Stimulated activated CD8-positive, alpha-beta memory T cell treated with anti-CD3 and anti-CD28 coated beads, Interleukin-4, amount 100 ng/mL, for 24 hours (primary cell): ENCODE data around the gene SNAPC3.
"Not testable (repeated sequence)": the region's sequence is repeated elsewhere in the genome, so short reads cannot be mapped to it uniquely, and the experiment has no call there.

Experiments
- DNase-seq: peaks from one replicate; pipeline ENCODE4 v3.0.0-alpha.2; 2020; ENCODE audit warnings: low read depth

SNAPC3 gene

DNA sequence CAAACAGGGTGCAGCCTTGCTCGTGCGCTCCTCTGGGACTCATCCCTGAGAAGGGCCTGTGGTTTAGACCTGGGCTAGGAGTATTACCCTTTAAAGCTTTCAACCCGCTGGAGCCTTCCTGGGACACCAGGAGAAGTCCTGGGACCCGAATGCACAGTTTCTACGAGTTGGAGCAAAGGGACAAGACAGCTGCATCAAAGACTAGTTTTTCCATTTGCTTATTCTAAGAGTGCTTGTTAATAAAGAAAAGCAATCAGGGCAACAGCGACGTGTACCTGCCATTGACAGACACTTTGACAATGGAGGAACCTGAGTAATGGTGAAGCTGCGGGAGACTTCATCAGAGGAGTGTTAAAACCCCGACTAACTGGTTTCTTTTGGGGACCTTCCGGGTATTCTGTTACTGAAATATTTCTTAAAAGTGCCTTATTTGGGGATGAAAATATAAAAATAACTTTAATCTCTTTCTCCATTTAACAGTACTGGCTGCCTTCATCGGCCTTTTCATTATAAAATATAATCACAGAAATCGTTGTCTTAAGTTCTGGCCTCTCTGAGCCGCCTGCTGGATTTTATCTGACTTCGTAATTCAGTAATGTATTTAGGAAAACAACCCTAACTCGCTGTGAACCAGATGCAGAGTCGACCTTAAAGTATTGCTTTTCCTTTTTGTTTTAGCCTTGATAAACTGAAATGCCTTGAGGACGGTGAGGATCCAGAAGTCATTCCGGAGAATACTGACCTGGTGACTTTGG lies 732 bp downstream of the SNAPC3 start:
- DNase-seq = no peak

DNA sequence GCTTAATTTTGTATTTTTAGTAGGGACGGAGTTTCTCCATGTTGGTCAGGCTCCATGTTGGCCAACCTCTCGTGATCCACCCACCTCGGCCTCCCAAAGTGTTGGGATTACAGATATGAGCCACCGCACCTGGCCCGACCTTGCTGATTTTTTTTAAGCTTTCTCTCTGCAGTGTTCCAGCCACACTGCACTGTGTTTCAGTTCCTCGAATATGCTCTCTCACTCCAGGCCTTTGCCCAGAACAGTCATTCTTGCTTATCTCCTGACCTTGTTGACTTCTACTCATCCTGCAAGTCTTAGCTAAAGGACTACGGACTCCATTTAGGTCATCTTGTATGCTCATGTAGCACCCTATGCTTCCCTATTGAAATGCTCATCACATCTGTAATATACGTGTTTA lies 3.3 kb downstream of the SNAPC3 start:
- no peak for DNase-seq

DNA sequence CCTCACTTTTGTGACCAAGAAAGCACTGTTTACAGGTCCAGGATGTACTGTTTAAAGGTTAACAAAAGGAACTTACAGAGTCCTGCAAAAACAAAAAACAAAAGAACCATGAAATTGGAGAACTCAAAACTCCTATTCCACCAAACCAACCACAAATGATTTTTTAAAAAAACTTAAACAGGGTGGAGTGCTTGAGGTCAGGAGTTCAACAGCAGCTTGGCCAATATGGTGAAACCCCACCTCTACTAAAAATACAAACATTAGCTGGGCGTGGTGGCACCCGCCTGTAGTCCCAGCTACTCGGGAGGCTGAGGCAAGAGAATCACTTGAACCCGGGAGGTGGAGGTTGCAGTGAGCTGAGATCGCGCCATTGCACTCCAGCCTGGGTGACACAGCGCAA lies 5.0 kb downstream of the SNAPC3 start:
- not testable (repeated sequence) for DNase-seq

DNA sequence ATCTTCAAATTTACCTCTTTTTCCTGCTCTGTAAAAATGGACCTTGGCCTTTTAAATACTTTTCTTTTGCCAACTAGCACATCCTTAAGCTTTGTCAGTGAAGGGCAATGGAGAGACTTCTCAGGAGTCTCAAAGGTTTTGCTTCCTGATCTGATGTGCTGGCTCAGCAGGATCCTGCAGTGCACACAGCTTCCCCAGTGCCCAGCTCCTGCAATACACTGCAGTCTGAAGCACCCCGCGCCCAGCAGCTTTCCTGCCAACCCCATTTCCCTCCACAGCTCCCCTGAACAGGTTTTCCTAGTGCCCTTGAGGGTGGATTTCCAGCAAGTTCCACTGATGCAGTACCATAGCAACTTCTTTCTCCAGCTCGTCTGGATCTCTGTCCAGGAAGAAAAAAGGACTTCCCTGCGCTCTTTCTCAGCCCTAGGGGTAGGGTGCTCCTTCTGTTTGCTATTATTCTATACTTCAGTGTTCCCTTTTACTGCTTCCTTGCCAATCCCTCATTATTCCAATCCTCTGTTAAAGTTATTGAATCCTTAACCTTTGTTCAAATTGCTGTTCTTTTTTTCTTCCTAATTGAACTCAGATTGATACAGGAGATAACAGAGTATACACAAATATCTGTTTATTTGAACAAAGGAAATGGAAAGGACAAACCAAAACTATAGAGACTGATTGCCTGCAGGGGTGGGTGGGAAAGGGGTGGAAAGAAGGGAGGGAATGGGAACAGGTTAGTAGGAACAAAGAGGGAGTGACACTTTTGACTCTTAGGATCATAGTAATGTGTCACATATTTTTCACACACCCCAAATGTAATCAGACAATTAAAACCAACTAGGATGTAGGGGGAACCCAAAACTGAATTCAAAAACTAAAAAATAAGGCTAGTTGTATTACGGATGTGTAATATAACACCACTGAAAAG lies 8.5 kb downstream of the SNAPC3 start:
- no peak for DNase-seq

DNA sequence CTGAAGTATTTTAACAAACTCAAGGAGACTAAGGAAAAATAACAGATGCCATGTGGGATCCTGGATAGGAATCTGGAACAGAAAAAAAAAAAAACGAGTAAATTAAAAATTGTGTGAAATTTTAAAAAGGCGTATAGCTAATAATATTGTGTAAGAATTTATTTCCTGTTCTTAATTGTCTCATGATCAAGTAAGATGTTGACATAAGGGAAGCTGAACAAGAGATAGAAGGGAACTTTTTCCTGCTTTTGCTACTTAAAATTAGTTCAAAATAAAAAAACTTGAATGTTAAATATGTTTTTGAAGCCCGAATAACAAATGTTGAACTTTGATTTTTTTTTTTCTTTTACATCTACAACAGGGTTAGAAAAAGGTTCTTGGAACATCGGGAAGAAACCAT lies 10.5 kb downstream of the SNAPC3 start:
- DNase-seq = no peak

DNA sequence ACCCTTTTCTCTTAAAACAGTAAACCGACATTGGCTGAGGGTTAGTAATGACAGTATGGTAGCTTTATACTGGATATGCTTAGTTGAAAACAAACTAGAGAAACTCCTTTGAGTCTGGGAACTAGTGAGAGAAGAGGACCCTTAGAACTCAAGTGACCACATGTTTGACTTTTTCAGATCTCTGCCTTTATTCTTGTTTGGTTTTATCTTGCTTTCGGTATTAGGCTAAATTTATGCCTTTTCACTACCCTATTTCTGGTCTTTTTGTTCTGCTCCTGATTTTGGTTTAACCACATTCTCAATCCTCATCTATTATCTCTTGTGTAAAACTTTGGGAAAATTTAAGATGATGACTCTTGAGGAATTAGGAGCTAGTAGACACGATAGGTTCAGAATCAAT lies 11.0 kb downstream of the SNAPC3 start:
- DNase-seq = no peak

DNA sequence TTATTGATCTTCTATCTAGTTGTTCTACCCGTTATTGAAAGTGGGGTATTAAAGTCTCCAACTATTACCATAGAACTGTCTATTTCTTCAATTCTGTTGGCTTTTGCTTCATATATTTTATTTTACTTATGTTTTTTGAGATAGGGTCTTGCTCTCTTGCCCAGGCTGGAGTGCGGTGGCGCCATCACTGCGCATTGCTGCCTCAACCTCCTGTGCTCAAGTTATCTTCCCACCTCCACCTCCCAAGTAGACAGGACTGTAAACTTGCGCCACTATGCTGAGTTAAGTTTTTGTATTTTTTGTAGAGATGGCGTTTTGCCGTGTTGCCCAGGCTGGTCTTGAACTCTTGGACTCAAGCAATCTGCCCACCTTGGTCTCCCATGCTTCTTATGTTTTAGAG lies 16.2 kb downstream of the SNAPC3 start:
- DNase-seq = no peak

DNA sequence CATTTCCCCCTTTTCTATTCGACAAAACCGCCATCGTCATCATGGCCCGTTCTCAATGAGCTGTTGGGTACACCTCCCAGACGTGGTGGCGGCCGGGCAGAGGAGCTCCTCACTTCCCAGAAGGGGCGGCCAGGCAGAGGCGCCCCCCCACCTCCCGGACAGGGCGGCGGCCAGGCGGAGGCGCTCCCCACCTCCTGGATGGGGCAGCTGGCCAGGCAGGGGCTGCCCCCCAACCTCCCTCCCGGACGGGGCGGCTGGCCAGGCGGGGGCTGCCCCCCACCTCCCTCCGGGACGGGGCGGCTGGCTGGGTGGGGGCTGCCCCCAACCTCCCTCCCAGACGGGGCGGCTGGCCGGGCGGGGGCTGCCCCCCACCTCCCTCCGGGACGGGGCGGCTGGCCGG lies 19.2 kb downstream of the SNAPC3 start:
- not testable (repeated sequence) for DNase-seq

DNA sequence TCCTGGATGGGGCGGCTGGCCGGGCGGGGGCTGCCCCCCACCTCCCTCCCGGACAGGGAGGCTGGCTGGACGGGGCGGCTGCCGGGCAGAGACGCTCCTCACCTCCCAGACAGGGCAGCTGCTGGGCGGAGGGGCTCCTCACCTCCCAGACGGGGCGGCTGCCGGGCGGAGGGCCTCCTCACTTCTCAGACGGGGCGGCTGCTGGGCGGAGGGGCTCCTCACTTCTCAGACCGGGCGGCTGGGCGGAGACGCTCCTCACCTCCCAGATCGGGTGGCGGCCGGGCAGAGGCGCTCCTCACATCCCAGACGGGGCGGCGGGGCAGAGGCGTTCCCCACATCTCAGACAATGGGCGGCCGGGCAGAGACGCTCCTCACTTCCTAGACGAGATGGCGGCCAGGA lies 19.6 kb downstream of the SNAPC3 start:
- DNase-seq = not testable (repeated sequence)

DNA sequence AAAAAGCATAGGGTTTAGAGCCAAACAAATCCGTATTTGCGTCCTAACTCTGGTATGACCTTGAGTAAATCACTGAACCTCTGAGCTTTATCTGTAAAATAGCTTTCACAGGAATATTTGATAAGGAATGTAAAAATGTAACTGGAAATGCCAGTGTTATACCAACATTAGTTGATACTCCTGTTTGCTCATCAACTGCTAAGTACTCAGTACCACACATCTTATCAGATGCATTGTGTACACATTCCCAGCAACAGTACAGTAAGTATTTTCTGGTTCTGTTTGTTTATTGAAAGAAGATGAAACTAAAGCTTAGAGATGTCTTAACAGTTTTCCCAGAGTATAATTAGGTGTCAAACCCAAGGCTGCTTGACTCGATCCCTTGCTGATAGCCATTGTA lies 21.5 kb downstream of the SNAPC3 start:
- no peak for DNase-seq

DNA sequence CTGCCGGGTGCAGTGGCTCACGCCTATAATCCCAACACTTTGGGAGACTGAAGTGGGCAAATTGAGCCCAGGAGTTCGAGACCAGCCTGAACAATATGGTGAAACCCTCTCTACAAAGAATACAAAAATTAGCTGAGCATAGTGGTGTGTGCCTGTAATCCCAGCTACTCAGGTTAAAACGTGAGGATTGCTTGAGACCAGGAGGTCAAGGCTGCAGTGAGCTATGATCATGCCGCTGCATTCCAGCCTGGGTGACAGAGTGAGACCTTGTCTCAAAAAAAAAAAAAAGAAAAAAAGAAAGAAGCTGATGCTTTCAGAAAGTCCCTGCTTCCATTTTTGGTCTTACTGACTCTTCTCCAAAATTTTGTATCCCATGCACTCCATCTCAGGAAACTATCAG lies 31.3 kb downstream of the SNAPC3 start:
- DNase-seq = no peak

DNA sequence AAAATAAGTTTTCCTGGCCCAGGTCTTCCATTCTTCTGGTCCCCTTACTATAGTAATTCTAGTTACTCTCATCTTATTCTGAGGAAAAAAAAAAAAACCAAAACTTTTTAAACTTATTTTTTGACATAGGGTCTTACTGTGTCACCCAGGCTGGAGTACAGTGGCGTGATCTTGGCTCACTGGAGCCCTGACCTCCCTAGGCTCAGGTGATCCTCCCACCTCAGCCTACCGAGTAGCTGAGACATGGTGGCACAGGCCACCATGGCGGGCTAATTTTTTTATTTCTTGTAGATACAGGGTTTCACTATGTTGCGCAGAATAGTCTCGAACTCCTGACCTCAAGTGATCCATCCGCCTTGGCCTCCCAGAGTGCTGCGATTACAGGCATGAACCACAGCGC lies 38.4 kb downstream of the SNAPC3 start:
- no peak for DNase-seq

DNA sequence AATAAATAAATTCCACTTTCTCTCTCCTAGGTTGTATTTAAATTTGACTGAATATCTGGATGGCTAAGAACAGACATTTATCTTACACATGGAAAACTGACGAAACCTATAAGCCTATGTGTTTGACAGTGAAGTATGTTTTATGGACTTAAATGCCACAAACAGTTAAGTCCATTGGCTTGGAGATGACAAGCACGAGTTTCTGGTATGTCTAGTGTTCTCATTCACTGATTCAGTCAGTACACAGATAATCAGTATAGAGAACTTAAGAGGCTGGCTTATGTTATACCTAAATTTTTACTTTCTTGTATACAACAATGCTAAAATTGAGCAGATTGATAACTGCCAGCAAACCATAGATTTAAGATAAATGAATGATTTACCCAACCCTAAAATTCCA lies 38.9 kb downstream of the SNAPC3 start:
- no peak for DNase-seq

DNA sequence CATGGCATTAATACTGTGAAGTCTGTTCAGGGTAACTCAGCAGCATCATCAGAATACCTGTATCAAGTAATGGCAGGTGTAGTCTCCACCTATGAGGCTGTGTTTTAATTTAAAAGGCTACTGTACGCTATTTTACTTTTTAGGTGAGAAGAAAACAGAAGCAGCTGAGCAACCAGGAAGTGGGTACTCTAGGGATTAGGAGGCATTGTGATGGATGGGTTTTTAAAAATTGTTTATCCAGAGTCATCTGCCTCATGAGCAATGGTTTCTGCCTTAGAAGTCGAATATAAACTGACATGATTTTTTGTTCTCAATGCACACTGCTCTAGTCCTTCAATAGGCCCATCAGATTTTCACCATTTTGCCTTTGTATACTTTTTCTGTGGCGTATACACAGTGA lies 45.5 kb downstream of the SNAPC3 start:
- no peak for DNase-seq

DNA sequence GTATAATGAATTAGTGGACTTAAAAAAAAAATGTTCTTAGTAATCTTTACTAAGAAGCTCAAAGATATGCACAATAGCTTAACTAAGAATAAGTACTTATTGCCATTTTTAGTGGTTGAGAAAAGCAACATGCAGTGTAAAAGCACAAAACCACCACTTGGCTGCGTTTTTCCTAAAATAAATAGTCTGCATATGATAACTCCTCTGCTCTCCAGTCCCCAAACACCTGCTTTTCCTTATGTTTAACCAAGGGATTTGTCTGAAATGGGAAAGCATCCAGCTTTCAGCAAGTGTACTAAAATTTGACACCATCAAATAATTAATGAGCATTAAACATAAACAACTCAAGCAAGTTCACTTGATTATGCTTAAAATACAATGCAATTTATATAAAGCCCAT lies 46.7 kb downstream of the SNAPC3 start:
- DNase-seq = no peak

DNA sequence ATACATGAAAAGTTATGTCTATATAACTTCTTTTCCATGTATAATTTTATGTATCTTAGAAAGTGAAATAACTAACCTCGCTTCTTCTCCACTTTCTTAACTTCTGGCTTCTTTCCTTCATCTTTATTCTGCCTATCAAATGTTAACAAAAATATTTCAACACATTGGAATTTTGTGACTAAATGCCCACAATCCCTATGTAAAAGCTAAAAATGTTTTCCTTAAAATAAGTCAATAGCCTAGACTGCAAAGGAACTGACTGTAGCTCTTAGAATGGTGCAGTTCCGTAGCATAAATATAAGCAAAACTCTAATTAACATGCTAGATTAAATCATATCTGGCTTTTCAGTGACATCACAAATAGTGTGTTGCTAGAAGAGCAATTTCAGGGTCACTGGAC lies 47.2 kb downstream of the SNAPC3 start:
- DNase-seq = no peak

DNA sequence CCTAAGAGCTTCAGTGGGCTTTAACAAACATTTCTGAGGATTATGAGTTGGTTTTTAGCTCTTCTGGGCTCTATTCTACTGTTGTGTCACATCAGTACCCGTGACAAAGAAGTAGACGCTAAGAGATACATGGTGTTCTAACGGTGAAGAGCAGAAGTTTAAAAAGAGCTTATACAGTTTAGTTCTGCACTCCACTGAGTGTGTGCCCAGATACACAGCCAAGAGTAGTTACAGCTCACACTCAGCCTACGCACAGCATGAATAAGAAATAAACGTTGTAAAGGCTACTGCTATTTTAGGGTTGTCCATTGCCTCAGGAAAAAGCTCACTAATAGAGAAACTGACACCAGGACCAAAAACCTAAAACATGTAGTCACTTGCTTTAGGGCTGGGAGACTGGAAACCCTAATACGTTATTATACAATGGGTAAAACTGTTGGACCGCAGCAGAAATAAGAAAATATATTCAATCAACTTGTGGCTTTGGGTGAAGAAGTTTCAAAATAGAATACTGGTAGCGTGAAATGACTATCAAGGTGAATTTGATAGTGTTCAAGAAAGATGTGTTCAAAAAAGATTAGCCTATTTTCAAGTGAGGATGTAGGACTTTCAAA lies 53.4 kb downstream of the SNAPC3 start:
- no peak for DNase-seq

DNA sequence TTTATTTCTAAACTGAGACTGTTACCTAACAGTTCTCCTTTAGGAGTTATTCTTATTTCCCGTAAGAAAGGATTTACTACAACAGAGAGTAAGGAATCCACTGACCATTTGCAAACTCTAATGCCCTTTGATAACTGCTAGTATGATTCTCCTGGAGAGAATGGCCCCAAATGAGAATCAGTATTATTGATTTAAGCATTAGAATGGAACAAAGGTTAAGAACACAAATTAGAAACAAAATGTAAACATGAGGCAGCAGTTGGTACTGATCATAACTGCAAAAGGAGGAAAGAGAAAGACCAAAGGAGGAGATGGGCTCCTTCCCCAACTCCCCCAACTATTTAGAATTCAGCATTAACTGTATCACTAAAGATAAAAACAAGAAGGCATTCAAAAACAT lies 57.4 kb downstream of the SNAPC3 start:
- no peak for DNase-seq

DNA sequence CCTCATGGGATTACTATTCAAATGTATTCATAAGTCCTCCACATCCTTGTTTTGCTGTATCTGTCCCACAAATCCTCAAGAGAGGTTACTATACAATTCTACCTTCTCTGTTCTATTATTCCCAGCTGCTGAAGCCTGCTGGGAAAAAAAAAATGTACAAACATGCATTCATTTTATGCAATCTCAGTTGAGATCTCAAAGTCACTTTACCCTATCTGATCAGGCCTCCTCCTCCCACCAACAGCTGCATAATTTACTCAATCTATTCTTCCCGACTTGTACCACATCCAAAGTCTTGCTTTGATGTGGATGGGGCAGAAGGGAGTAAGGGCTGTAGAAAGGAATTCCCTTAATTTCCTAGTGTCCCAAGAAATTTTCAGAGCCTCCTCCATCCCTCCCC lies 59.5 kb downstream of the SNAPC3 start:
- no peak for DNase-seq

DNA sequence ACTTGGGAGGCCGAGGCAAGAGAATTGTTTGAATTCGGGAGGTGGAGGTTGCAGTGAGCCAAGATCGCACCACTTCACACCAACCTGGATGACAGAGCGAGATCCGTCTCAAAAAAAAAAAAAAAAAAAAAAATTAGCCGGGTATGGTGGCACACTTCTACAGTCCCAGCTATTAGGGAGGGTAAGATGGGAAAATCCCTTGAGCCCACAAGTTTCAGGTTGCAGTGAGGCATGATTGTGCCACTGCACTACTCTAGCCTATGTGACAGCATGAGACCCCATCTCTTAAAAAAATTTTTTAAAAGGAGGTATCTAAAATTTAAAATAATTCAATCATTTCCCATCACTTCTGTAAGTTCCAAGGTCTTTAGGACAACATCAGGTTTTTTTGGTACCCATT lies 62.1 kb downstream of the SNAPC3 start:
- DNase-seq = no peak

DNA sequence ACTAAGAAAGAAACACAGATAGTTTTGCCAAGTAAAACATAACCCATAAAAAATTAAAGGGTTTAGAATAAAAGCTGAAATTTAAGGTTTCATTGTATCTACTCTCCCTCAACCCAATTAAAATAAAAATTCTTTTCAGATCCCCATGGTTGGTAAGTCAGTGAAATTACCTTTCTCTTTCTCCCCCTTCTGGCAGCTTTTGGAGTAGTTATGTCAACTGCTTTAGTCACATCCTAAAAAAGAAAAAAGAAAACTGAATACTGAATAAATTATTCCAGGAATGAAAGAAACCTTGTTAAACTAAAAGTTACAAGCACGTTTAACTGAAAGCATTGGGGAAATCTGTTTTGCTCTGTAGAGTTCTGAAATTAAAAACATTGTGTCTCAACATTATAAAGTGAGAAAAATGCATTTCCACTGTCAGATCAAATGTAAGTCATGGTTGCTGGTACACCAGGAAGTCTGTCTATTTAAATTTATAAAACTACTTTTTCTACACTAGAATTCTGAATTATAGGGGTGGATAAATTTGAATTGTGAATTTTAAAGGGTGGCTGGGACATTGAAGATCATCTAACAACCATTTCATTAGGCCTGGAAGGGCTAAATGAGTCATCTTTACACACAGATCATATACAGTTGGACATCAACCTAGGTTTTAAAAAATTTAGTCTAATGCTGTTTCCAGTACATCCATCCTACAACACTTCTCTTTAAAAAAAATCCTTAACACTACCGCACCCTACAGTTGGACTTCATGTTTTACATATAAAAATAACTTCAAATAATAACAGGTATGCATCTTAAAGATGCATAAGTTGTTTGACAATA lies 63.4 kb downstream of the SNAPC3 start:
- DNase-seq = no peak

DNA sequence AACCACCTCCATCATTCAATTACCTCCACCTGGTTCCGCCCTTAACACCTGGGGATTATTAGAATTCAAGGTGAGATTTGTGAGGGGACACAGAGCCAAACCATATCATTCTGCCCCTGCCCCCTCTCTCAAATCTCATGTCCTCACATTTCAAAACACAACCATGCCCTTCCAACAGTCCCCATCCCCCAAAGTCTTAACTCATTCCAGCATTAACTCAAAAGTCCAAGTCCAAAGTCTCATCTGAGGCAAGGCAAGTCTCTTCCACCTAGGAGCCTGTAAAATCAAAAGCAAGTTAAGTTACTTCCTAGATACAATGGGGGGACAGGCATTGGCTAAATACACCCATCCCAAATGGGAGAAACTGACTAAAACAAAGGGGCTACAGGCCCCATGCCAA lies 69.3 kb downstream of the SNAPC3 start:
- no peak for DNase-seq
